NCI-H345 (cell line): ENCODE measurements around the gene RALA.

Experiments
- DNase-seq: peaks from one replicate; lab custom pipeline; 2025; lab: John Stamatoyannopoulos, UW

RALA gene

GRCh38 chr7:39614299-39614698 is 9.1 kb upstream of the RALA start:
- DNase-seq, result no peak

GRCh38 chr7:39615350-39615975 is 7.9 kb upstream of the RALA start:
- peak; percentile 27 for DNase-seq

DNA sequence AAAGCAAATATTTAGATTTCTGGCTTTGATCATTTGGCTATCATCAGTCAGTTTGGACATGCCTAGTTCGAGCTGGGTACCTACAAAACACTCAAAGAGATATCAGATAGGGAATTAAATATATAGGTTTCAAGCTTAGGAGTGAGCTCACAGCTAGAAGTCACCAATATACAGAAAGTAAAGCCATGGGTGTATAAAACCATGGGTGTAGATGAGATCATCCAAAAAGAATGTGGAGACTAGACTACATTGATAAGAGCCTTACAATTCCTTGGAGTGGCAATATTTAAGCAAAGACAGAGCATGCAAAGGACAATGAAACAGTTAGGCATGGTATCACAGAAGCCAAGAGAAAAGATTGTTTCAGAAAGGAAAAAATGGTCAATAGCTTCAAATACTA is 7.2 kb upstream of the RALA start:
- DNase-seq, result no peak

DNA sequence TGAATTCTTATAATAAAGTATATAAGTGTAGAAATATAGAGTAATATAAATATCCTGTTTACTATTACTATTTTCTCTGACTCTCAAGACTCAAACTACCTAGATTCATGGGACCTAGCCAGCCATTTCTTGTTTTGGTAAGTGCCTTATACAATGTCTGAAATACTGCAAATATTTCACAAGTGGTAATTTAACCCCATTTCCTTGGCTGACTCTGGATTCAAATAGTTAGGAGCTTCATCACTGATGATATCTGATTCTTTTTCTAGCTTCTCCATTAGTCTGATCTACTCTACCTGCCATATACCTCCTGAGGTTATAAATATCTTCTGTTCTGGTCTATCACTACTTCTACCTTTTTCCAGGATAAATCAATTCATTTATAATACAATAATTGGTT is 6.4 kb upstream of the RALA start:
- no peak for DNase-seq

DNA sequence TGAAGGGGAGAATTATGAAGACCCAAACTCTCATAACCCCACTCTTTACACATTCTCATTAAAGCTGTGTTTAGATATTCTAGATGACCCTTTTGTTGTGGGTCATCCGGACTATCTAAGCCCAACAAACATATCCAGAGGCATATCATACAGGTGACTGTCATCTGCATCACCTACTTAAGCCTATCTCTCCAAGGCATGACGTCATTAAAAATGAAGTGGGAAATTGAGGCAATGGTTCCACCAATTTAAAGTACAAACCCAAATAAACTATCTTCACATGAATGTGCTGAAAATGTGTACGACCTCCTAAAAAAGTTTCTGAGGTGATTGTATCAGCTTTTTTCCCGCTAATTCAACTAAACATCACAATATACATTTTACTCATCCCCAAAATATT is 4.5 kb upstream of the RALA start:
- DNase-seq, result no peak

DNA sequence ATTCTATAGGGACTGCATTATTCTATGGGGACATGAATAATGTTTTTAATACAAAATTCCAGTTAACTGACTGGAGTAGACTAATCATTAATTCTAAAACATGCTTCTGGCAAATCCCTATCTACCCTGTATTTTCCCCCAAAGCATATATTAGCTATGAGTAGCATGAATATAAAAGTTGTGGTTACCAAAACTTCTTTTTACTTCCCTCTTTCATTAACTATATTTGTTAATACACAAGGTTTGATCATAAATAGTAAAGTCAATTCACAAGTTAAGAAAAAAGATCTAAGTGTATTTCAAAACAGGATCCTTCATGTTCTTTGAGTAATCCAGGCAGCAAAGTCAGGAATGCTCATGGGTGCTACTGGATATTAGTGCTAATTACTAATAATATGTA is 2.9 kb upstream of the RALA start:
- DNase-seq, result no peak

DNA sequence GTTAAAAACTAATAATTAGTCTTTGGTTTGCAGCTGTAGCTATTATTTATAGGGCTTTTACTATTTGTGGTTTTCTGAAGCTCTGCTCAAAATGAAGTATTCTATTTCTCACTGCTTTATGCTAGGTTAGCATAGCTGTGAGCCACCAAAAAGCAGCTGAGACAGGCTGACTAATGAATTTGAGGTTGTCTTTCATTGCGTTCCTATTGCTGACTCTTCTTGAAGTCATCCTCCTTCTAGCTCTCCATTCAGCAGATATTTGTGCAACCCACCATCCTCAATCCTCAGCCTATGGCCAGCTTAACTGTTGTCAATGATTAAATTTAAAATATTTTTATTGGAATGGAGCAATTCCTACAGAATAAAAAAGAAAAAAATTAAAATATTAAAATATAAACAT is 2.1 kb upstream of the RALA start:
- no peak for DNase-seq

DNA sequence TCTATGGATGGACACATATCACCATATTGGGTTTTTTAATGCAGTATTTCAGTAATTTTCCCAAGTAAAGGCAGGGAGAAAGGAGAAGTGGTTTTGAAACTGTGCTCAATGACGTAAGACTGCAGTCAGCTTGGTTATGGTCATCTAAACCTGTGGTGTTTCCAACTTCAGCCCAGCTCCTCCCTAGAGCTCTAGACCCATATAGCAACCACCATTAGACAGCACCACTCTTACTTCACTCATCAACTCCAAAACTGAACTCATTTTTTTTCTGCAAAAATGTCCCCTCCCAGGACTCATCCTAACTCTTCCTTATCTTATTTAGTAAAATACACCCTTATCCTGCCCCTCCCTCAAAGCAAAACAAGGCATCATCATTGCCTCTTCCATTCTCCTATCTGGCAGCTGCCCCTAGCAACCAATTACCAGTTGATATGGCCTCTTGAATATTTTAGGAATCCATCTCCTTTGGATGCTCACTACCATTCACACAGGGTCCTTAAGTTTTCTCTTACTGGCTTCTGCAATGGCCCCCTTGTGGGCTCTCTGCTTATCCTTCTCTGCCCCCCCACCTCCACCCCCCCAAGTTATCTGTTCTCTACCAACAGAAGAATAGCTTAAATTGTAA is 1.5 kb upstream of the RALA start:
- no peak for DNase-seq

GRCh38 chr7:39622609-39623008 is 763 bp upstream of the RALA start:
- no peak for DNase-seq

DNA sequence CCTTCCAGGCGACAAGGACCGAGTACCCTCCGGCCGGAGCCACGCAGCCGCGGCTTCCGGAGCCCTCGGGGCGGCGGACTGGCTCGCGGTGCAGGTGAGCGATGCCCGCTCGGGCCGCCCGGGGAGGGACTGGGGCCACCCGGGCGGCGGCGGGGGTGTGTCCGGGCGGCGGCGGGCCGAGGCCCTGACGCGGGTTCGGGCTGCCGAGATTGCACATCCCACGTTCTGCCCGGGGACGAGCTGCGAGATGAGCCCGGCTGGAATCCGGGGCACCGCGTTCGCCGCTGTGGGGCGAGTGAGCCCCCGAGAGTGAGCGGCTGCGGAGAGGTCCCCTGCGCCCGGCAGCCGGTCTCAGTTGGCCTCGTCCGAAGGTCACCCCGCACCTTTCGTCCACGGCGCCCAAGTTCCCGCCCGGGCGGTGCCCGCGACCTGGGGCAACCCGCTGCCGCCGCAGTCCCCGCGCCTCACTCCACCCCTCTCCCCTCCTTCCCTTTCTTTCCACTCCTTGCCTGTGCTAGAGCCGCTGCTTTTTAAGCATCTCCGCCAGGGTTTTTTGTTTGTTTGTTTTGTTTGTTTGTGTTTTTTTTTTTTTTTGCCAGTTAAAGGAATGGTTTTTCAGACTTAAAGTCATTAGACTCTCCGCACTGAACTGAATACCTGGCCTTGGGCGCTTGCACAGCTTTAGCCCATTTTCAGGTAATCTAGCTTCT is 515 bp downstream of the RALA start:
- peak; percentile 52 for DNase-seq

GRCh38 chr7:39624442-39624807 is 1.1 kb downstream of the RALA start:
- DNase-seq, result peak; percentile 11

- DNase-seq, result no peak
Measured at GRCh38 chr7:39624935-39625694, 1.7 kb downstream of the RALA start.

DNA sequence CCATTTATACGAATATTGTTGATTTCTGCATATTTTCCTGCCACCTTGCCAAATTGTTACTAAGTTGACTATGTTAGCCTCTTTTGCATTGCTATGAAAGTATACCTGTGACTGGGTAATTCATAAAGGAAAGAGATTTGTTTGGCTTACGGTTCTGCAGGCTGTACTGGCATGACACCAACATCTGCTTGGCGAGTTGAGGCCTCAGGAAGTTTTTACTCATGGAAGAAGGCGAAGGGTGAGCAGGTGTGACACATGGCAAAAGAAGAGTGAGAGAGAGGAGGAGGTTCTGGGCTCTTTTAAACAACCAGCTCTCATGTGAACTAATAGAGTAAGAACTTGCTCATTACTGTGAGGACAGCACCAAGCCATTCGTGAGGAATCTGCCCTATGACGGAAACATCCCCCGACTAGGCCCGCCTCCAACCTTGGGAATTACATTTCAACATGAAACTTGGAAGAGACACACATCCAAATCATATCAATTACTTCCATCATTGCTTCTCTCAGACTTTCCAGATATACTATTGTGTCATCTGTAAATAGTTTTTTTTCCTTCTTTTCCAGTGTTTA is 8.4 kb downstream of the RALA start:
- DNase-seq, result no peak

GRCh38 chr7:39633563-39634477 is 10.4 kb downstream of the RALA start:
- no peak for DNase-seq

- no peak for DNase-seq
Measured at GRCh38 chr7:39634478-39634805, 11.1 kb downstream of the RALA start.

DNA sequence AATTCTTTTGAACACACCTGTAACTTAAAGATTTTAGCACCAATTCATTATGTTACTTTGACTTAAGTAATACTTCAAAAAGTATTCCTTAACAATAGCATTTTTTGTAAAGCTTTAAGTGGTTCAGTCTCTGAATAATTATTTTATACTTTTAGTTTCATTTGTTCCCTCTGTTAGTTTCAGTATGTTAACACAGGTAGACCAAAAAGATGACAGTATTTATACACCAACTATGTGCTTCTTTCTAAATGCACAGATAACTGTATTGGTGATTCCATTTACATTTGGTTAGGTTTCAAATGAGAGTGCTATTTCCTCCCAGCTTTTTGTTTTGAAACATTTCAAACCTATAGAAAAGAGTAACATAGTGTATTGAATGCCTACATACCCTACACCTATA is 14.0 kb downstream of the RALA start:
- no peak for DNase-seq

- no peak for DNase-seq
Measured at GRCh38 chr7:39637963-39638485, 14.7 kb downstream of the RALA start.

GRCh38 chr7:39642896-39643295 is 19.5 kb downstream of the RALA start:
- DNase-seq, result no peak

DNA sequence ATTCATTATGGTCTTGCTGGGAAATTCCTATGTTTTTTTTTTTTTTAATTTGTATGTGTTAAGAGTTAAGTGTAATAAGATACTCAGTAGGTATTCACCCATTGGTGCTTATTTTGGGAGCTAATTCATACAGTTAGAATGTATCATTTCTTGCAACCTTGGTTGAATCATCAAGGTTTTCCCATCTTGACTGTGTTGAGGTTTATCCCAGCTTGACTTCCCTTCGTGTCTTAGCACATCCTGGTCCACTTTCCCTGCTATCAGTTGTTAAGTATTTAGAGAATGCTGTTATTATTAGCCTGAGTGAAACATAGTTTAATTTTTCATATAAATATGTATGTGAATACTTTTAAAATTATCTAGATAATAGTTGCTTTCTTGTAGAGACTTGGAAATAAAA is 20.8 kb downstream of the RALA start:
- no peak for DNase-seq

DNA sequence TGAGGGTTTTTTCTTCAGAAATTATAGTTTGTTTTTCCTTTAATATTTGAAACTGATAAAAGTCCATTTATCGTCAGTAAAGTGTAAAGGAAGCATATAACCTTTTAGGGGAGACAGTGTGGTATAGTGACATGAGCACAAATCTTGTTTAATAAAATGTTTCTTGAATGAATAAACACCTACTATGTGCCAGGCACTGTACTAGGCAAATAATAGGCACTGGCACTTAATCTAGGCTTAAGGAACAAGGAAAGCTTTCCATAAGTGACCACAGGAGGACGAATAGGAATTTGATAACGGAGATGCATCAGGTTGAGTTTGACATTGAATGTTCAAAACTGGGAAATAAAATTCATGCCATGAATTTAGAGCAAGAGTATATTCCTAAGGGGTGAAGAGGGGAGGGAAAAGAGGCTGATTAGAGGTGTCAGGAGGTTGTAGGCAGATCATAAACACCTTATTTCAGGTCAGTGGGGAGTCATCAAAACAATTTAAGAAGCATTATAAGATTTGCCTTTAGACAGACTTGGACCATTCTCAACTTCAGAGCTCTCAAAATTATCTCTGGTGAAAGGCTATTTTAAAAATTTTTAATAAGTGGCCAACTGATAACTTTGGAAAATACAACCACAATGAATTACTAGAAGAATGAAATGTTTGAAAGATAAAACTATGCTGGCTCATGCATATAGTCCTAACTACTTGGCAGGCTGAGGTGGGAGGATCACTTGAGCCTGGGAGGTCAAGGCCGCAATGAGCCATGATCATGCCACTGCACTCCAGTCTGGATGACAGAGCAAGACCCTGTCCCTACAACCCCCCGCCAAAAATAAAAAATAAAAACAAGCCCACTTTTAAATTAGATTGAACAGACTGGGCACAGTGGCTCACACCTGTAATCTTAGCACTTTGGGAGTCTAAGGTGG is 22.4 kb downstream of the RALA start:
- DNase-seq, result no peak
